ENCODE measurements around the gene USP53.
"Not testable (repeated sequence)": the region's sequence is repeated elsewhere in the genome, so short reads cannot be mapped to it uniquely, and the experiment has no call there.

The USP53 gene

DNA sequence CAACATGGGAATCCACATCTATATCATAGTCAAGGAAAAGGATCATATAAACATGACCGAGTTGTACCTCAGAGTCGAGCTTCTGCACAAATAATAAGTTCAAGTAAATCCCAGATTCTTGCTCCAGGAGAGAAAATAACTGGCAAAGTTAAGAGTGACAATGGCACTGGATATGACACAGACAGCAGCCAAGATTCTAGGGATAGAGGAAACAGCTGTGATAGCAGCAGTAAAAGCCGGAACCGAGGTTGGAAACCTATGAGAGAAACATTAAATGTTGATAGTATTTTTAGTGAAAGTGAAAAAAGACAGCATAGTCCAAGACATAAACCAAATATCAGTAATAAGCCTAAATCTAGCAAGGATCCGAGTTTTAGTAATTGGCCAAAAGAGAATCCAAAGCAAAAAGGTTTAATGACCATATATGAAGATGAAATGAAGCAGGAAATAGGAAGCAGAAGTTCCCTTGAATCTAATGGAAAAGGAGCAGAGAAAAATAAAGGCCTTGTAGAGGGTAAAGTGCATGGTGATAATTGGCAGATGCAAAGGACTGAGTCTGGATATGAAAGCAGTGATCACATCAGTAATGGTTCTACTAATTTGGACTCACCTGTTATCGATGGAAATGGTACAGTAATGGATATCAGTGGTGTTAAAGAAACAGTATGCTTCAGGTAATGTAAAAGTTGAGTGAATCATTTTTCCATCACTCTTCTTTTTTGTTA, 59.0 kb downstream of the USP53 start:
- DNase-seq (ENCODE audit: low read depth): no peak

DNA sequence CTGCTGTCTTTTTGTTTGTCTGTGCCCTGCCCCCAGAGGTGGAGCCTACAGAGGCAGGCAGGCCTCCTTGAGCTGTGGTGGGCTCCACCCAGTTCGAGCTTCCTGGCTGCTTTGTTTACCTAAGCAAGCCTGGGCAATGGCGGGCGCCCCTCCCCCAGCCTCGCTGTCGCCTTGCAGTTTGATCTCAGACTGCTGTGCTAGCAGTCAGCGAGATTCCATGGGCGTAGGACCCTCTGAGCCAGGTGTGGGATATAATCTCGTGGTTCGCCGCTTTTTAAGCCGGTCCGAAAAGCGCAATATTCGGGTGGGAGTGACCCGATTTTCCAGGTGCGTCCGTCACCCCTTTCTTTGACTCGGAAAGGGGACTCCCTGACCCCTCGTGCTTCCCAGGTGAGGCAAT, 67.0 kb downstream of the USP53 start:
- not testable (repeated sequence) for DNase-seq (ENCODE audit: low read depth)

DNA sequence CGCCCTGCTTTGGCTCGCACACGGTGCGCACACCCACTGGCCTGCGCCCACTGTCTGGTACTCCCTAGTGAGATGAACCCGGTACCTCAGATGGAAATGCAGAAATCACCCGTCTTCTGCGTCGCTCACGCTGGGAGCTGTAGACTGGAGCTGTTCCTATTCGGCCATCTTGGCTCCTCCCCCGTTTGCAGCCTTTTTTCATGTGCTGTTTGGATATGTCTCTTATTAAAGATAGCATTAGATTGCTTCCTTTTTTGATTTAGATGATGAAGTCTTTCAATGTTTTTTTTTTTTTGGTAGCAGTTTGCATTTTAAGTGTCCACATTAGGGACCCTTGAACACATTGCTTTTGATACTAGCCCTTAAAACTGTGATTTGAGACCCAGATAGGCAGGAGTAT, 67.4 kb downstream of the USP53 start:
- not testable (repeated sequence) for DNase-seq (ENCODE audit: low read depth)

DNA sequence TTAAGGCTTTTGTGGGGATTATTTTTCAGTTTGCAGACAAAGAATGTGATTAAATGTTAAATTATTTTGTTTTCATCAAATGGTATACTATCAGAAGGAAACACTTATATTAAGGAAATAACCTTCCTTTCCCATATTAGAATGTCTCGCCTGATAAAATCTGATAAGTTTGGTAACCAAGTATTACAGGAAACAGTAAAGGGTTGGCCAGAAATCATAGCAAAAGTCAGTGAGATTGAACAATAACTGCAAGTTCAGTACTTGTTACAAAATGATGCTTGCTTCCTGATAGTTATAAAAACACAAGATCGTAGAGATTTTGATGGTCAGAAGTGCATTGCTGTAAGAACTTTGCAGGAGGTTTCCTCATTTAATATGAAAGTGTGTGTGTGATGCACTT, 68.9 kb downstream of the USP53 start:
- no peak for DNase-seq (ENCODE audit: low read depth)

DNA sequence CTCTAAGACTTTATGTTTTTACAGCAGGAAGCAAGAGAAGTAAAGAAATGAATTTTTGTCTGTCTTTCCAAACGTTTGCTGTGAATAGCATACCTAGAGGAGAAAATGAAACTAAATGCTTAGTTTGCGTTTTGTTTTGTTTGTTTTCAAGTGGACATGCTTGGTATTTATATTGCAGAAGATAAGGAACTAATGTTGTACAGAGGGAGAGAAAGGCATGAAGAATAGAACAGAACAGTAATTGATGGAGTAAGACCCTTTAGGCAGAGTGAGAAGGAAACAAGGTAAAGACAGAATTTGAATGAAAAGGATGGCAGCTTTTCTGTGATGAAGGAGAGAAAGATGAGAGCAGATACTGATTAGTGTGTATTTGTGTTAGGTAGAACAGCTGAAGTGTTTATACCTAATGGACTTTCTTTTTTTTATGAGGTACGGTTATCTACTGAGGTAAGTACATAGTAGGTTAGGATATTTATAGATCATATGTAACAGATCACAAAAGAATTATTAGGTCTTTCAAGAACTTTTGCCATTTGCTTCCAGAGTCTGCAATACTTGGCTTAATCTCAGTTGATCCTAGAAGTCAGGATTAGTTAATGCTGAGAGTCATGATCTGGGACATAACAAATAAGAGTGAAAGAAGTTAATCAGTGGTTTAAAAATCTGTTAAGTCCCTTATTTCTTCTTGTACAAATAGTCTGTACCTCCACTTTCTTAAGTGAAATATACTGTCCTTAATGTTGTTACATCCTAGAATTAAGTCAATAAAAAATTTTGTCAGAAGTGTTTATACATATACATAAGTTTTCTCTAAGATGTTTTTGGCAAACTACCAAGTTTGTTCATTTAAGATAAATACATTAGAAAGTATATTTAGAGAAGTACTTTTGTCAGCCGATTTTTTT, 72.6 kb downstream of the USP53 start:
- DNase-seq (ENCODE audit: low read depth): no peak

DNA sequence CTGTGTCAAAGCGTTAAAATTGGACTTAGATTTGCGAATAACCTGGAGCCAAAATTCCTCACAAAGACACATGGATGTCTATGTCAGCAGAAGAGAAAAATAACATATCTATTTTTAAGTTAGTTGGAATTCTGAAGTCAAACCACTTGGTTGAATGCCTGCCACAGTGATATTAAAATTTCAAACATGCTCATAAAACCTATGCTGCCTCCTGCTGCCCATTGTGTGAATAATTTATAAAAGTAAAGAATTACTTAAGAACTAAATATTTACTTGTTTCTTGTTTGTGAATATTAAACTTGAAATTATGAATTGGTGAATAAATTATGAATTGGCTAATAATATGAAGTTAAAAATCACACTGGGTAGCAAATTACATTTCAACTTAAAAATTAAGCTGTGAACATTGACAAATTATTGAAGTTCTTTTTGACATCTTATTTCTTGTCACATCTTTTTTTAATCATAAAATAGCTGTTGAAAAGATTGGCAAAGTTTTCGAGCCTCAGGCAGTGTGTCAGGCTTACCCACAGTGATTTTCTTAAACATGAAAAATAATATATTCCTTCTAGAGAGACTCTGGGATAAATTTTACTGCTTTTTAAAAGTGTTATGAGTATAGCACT, 74.0 kb downstream of the USP53 start:
- no peak for DNase-seq (ENCODE audit: low read depth)

DNA sequence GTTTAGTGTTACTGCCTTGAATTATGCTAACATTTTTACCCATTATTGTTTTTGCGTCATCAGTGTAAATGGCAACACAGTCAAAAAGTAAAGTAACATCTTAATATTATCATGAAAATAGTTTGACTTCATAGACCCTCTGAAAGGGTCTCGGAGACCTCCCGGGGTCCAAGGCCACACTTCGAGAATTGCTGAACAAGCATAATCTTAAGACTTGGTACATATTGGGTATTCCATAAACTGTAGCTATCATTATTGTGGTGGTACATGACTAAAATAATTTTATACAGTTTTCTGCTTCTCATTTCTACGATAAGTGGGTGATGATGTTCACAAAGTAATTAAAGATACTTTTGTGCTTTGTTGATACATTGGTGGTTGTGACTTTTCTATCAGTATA, 76.8 kb downstream of the USP53 start:
- DNase-seq (ENCODE audit: low read depth): no peak

DNA sequence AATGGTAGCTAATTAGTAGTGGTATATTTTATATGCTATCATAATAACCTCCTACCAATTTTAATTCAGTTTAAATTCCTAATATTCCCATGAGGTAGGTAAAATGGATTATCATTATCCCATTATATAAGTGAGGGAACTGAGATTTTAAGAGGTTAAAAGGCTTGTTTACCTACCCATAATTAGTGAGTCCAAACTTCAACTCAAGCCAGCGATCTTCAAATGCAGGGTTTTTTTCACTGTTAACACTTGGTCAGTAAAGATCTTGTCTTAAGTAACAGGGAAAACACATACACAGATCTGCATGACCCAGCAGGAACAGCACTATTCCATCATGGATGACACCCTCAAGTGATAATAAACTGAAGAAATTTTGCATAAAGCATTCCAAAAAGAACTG, 78.1 kb downstream of the USP53 start:
- DNase-seq (ENCODE audit: low read depth): no peak

DNA sequence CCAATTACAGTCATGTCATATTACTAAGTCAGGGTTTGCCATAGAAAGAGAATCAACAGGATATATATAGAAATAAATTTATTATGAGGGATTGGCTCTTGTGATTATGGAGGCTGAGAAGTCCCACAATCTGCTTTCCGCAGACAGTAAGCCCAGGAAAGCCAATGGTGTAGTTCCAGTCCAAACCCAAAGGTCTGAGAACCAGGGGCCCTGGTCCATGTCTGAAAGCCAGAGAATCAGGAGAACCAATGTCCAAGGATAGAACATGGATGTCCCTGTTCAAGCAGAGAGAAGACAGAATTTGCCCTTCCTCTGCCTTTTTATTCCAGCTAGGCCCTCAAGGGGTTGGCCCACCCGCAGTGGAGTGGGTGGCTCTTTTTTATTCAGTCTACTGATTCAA, 83.8 kb downstream of the USP53 start:
- no peak for DNase-seq (ENCODE audit: low read depth)

DNA sequence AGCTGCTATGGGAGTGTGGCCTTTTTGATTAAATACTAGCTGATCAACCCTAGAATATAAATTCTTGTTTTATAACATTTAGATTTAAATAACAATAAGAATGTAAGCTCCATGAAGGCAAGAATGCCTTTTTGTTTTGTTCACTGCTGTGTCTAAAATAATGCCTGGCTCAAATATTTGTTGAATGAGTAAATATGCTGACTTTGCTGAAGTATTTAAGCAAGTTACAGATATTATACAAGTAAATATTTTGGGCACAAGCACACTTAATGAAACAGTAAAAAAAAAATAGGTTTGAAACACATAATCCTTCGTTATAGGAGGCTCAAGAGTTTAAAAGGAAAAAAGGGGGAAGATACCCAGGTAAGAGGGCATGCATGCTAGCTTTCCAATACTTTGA, 85.3 kb downstream of the USP53 start:
- DNase-seq (ENCODE audit: low read depth): no peak

DNA sequence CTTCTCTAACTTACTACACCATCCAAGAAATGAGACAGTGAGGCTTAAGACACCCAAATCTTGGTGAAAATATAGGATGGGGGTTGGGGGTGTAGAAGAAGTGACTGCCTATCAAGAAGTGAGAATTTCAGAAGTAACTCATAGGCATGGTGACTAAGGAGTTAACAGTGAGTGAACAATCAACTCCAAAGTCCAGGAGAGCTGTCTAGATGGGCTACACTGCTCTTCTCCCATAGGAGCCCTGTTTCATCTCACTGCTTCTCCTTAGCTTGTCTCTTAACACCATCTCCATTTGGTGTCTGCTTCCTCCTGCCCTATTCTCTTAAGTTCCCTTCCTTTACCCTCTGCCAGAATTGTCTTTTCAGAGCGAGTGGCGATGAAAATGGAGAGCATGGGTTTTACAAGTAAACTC, 86.8 kb downstream of the USP53 start:
- DNase-seq (ENCODE audit: low read depth): no peak

DNA sequence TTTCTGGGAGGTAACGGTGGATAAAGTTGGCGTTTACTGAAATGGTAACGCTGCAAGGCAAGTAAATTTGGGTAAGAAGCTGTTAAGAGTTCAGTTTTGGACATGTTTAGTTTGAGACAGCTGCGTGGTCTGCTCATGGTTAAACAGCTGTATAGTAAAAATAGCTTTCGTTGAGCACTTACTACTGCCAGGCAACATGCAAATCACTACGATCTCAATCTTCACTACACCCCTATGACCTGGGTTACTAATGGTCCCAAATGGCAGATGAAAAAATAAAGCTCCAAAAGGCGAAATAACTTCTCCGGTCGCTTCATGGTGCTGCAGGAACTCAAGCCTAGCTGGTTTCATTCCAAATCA, 87.2 kb downstream of the USP53 start:
- DNase-seq (ENCODE audit: low read depth): no peak

DNA sequence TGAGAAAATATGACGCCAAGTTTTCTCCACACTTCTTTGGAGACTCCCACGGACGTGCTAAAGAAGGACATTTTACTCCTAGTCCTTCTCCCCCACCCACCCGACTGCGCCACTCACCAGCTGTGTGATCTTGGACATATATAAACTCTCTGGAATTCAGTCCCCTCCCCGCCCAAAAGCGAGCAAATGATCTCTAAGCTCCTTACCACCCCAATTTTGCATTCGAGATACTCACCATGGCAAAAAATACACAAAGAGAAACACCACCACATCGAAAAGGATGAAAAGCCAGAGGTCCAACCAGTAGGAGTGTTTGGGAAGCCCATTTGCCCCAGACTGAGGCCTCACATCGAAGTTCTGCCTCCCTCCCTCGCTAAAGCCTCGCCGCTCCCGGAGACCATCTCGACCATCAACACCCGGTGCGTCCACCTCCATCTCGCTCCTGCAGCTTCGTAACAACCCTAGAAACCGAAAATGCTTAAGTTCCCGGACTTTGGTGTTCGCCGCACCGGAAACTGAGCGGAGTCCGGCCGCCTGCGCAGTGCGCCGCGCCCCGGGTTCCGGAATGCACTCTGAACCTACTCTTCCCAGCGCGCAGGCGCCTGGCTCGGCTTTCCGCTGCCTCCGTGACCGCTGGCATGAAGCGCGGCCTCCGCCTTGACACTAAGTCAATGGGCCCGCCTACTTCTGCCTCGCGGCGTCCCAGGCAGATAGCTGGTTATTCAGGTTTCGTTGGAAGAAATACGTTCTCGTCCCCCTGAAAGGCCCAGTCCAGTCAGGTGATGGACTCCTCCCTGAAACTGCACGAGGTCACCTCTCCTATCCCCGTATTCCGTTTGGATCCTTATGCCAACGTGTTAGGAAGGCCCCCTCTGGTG, 87.8 kb downstream of the USP53 start:
- peak; percentile 82 for DNase-seq (ENCODE audit: low read depth)

DNA sequence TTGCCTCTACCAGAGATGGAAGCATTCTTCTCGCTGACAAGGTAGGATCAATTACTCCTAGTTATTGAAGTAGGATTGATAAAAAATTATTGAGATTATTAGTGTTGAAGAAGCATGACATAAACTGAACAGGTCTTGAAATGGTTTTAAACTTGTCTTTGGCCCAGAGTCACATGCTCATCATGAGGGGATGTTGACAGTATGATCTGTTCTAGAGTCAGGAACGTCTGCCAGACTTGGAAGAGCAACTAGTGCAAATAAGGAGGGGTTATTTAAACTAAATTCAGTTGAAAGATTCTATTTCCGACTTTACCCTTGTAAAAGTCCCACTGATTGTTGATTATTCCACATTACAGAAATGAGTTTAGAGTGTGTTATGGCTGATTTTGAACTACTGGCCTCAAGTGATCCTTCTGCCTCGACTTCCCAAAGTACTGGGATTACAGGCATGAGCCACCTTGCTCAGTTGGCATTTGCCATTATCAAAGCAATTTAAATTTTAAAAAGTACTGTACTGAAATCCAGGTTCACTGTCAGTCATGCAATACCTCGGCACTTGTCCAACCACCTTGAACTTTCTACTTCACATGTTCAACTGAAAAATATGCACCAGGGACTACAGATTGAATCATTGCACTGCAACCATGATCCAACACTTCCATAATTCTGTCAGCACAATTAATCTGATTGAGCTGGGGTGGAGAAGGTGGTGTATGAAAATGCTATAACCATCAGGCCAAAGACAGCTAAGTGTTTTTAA, 89.7 kb downstream of the USP53 start:
- DNase-seq (ENCODE audit: low read depth): no peak

DNA sequence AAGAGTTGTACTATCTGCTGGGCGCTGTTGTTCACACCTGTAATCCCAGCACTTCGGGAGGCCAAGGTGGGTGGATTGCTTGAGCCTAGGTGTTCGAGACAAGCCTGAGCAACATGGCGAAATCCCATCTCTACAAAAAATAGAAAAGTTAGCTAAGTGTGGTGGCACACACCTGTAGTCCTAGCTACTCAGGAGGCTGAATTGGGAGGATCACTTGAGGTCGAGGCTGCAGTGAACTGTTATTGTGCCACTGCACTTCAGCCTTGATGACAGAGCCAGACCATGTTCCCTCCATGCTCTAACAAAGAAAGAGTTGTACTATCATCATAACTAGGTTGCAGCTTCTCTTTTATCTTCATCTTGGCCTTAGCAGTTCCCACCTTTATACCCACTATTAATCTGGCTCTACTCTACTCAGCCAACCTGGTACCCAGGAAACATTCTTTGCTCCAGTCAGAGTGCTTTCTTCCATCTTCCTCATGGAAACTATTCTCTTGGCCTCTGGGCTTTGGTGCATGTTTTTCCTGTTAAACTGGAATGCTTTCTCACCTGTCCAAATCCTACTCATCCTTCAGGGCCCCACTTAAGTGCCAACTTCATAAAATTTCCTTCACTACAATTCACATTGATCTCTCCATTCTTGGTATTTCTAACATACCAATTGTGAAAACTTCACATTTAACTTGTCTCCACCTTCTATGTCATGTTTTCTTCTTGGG, 91.2 kb downstream of the USP53 start:
- no peak for DNase-seq (ENCODE audit: low read depth)

DNA sequence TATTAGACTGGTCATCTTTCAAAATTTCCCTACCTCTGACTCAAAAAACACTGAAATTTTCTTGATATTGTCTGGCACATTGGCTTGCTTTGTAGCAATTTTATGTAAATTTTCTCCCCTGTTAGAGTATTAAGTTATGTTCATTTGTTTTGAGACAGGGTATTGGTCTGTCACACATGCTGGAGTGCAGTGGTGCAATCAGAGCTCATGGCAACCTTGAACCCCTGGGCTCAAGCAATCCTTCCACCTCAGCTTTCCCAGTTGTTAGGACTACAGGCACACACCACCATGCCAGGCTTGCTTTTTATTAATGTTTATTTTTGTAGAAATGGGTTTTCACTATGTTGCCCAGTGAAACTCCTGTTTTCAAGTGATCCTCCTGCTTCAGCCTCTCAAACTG, 91.9 kb downstream of the USP53 start:
- DNase-seq (ENCODE audit: low read depth): no peak

DNA sequence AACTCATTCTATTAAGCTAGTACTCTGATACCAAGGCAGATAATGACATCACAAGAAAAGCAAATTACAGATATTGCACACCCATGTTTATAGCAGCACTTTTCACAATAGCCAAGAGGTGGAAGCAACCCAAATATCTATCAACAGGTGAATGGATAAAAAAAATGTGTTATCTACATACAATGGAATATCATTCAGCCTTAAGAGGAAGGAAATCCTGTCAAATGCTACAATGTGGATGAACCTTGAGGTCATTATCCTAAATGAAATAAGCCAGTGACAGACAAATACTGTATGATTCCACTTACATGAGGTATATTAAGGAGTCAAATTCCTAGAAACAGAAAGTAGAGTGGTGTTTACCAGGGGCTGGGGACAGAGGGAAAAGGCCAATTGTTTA, 95.1 kb downstream of the USP53 start:
- no peak for DNase-seq (ENCODE audit: low read depth)

DNA sequence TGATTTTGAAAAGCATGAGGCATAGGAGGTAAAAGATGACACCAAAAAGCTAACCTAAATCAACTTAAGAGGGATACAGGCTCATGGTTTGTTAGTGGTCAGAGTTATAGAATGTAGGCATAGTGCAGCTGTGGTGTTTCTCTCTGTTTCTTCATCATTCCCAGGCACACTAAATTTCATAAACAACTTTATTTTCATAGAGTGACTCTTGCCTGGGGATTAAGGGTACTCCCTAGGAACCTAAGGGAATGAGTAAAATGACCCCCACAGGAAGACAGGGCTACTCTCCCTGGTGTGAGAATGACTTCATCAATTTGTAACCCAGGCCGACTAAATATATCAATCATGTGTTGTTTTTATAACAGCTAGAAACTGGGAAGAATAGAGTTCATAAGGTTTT, 98.3 kb downstream of the USP53 start:
- no peak for DNase-seq (ENCODE audit: low read depth)

DNA sequence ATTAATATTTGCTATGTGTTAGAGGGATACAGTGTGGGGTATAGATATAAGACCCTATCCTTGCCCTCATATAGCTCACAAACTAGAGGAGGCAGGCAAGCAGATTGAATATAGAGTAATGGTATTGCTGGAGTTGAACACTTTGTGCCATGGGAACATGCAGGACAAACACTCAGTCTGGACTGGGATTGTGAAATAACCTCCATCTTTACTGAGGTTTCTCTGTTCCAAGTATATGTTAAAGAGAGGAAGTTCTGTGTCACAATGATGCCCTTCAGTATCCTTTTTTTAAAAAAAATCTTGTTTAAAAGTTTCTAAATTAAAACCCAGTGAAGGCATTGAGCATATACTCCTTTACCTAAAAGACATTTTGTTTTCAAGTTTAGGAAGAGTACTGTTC, 100.7 kb downstream of the USP53 start:
- DNase-seq (ENCODE audit: low read depth): no peak

DNA sequence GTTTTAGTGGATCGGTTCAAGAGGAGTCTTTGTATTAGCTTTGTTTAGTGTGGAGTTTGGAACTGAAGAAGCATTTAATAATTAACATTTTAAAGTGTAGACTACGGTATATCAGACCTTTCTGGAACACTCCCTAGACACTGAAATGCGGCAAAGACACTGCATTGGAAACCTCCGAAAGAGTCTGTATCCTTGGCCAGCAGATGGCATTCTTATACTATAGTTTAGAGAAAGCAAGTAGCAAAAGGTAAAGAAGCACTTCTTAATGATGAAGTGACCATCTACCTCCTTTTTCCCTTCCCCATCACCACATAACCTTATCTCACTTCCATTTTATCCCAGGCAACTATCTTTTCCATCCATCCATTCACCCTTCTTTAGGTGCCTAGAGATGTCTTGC, 101.8 kb downstream of the USP53 start:
- no peak for DNase-seq (ENCODE audit: low read depth)

DNA sequence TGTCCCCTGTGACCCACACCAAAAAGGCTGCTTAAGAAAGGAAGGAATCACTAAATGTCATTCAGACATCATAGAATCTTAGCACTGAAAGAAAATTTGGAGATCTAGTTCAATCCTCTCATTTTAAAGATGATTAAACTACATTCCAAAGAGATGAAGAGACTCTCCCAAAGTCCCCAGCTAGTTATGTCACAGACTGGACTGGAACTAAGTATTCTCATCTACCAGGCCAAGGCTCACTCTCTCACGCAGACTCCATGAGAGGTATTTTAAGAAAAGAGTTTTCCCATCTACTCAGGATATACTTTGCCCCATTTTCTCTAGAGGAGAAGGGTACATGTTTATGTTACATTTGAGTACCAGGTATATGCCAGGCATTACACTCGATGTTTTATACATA, 102.5 kb downstream of the USP53 start:
- DNase-seq (ENCODE audit: low read depth): no peak

Data from stimulated activated CD8-positive, alpha-beta memory T cell treated with anti-CD3 and anti-CD28 coated beads, Interleukin-7, amount 100 ng/mL, for 24 hours (primary cell).